Measurements from ENCODE around the gene MLEC. TPM values are rescaled to one million over a fixed set of nuclear protein-coding genes. Genes with fewer than 3 reads are reported as not detected.

Gene MLEC
- total RNA-seq, 2 donors from 2014 or later, result 116 to 124 TPM

DNA sequence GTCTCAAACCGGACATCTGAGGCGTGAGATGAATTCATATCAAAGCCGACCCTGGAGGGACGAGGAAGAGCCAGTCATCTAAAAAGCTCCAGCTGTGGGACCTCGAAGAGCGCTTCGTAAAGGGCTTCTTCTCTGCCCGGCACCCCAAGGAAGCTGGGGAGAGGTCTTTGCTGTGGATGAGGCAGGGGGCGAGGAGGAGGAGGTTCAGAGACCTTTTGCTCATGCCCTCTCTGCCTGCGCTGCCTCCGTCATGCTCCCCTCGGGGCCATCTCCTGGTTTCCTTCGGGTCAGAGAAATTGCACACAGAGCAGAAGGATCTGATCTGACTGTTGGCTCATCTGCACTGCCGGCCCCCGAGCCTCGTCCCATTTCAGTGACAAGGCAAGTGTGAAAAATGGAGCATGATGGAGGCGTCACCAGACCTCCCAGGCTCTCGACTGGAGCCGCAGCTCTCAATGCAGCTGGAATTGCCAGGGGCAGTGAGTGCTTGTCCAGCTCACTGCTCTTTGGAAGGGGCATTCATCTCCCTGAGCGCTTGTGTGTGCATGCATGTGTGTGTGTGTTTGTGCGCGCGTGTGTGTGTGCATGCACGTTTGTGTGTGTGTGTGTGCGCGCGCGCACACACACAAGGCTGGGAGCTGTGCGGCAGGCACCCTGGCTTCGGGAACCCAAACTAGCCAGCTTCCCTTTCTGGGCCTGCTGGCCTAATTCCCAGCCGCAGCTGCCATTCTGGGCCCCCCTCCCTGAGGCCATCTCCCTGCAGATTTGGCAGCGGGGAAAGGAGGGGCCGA, 37.3 kb upstream of the MLEC start:
- DNase-seq (ENCODE audit: low spot score), result no peak
- no peaks in the 10 kb centered on the region for H3K36me3 ChIP-seq
- no peaks in the 10 kb centered on the region for H3K9me3 ChIP-seq
- H3K27me3 ChIP-seq (replicated peaks; ENCODE audit: insufficient read depth), result no peaks in the 10 kb centered on the region
- peak overlapping the region in 1 of 2 donors; percentile 23 for H3K4me3 ChIP-seq
- no peaks in the 10 kb centered on the region for H3K4me1 ChIP-seq (replicated peaks)
- TF ChIP-seq, protein P1, sequence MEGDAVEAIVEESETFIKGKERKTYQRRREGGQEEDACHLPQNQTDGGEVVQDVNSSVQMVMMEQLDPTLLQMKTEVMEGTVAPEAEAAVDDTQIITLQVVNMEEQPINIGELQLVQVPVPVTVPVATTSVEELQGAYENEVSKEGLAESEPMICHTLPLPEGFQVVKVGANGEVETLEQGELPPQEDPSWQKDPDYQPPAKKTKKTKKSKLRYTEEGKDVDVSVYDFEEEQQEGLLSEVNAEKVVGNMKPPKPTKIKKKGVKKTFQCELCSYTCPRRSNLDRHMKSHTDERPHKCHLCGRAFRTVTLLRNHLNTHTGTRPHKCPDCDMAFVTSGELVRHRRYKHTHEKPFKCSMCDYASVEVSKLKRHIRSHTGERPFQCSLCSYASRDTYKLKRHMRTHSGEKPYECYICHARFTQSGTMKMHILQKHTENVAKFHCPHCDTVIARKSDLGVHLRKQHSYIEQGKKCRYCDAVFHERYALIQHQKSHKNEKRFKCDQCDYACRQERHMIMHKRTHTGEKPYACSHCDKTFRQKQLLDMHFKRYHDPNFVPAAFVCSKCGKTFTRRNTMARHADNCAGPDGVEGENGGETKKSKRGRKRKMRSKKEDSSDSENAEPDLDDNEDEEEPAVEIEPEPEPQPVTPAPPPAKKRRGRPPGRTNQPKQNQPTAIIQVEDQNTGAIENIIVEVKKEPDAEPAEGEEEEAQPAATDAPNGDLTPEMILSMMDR (IDR thresholded peaks at IDR 0.05), result no peak
- TF ChIP-seq POLR2A (IDR thresholded peaks at IDR 0.05) (no peak), POLR2AphosphoS5 (IDR thresholded peaks at IDR 0.05) (no peak)
- intact Hi-C loops (cut with DNase I), result loop anchor here (2.0 to 10.0 kb wide), 5 partner anchors 65 to 455 kb away; partner anchors contain the start of genes GATC, POP5 and TRIAP1
- peak overlapping the region in 1 of 2 donors; percentile 22 for H3K27ac ChIP-seq
- WGBS, result 4% methylated on average over 28 of the region's 33 CpGs

DNA sequence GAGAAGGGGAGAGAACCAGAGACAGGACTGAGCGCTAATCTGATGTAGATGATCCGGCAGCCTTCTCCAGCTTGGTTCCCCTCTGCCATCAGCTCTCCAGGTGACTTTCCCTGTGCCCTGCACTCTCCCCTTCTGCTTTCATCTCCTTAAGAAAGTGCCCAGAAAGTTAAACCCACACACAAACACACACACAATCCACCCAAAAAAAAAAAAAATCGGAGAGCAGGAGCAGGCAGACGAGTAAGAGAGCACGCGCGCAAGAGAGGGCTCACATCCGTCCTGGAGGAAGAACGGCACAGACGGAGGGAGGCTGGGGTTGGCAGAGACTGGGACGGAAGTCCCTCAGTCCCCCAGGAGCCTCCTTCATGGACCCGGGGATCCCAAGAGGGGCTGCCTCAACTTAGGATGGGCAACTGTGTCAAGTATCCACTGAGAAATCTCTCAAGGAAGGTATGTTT, 36.7 kb upstream of the MLEC start:
- Histone ChIP-seq H3K36me3 (no peaks in the 10 kb centered on the region), H3K27ac (no peak overlapping the region), H3K9me3 (no peaks in the 10 kb centered on the region), H3K4me1 (replicated peaks) (no peaks in the 10 kb centered on the region), H3K27me3 (replicated peaks; ENCODE audit: insufficient read depth) (no peaks in the 10 kb centered on the region), H3K4me3 (no peak overlapping the region)
- no peak for TF ChIP-seq POLR2AphosphoS5 (IDR thresholded peaks at IDR 0.05)
- TF ChIP-seq, protein P1 (IDR thresholded peaks at IDR 0.05), result no peak
- TF ChIP-seq POLR2A (IDR thresholded peaks at IDR 0.05), result no peak
- WGBS, result 51% methylated on average over 12 of the region's 12 CpGs
- no peak for DNase-seq (ENCODE audit: low spot score)
- intact Hi-C loops (cut with DNase I), result no loop called here

- H3K27me3 ChIP-seq (replicated peaks; ENCODE audit: insufficient read depth), result no peaks in the 10 kb centered on the region
- no peaks in the 10 kb centered on the region for H3K36me3 ChIP-seq
- 74% methylated on average over 5 of the region's 5 CpGs for WGBS
- TF ChIP-seq, protein P1 (IDR thresholded peaks at IDR 0.05), result no peak
- TF ChIP-seq POLR2A (IDR thresholded peaks at IDR 0.05) (no peak), POLR2AphosphoS5 (IDR thresholded peaks at IDR 0.05) (no peak)
- DNase-seq (ENCODE audit: low spot score), result no peak
- intact Hi-C loops (cut with DNase I), result no loop called here
- no peak overlapping the region for H3K27ac ChIP-seq
- H3K4me3 ChIP-seq, result no peak overlapping the region
- no peaks in the 10 kb centered on the region for H3K9me3 ChIP-seq
- H3K4me1 ChIP-seq (replicated peaks), result no peaks in the 10 kb centered on the region
Observed at GRCh38 chr12:120651821-120652220, 35.1 kb upstream of the MLEC start.

DNA sequence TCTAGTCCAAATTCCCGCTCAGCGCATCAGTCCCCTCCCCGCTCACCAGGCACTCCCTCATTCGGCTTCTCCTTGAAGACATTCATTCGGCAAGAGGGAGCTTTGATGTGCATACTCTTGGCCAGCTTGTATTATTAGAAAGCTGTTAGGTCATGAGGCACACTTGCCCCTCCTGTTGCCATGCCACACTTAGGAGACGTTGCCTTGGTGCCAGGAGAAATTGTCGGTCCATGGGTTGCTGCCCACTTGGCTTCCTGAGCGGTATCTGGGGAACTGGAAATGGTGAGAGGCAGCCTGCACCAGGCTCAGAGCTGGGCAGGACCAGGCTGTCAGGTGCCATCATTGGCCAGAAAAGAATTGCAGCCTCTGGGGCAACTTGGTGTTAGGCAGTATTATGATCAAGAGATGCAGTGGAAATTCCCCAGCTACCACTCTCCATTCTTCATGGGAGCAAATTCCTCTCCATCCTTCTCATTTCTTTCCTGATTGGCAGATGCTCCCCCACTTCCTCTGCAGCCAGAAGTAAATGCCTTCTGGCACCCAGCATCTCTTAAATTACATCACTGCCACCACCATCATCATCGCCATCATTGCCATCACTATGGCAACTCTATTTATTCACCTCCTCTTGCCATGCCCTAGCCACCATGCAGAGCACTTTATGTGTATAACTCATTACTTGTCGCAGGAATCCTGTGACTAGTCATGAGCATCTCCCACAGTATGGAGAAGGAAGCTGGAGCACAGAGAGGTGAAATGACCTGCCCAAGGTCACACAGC, 34.1 kb upstream of the MLEC start:
- no peaks in the 10 kb centered on the region for H3K9me3 ChIP-seq
- no peak overlapping the region for H3K4me3 ChIP-seq
- H3K4me1 ChIP-seq (replicated peaks), result no peaks in the 10 kb centered on the region
- TF ChIP-seq, protein P1 (IDR thresholded peaks at IDR 0.05), result no peak
- TF ChIP-seq POLR2A (IDR thresholded peaks at IDR 0.05) (no peak), POLR2AphosphoS5 (IDR thresholded peaks at IDR 0.05) (no peak)
- 70% methylated on average over 10 of the region's 10 CpGs for WGBS
- no peaks in the 10 kb centered on the region for H3K36me3 ChIP-seq
- intact Hi-C loops (cut with DNase I), result no loop called here
- no peaks in the 10 kb centered on the region for H3K27me3 ChIP-seq (replicated peaks; ENCODE audit: insufficient read depth)
- DNase-seq (ENCODE audit: low spot score), result no peak
- H3K27ac ChIP-seq, result no peak overlapping the region

All from prostate gland (tissue), 2 donors.